HepG2 (cell line): ENCODE measurements around the gene HEXD. TPM values are rescaled to one million over a fixed set of nuclear protein-coding genes. Genes with fewer than 3 reads are reported as not detected.

ENCODE experiments used
- ATF4 ChIP-seq, 2 experiments: fragments of 450-650 bp in 1 of 2; sonication (generic) in 1 of 2; formaldehyde crosslinking; IDR thresholded peaks; 2 replicates each; pipeline versions ENCODE4 v1.5.0 to v1.8.0; 2020 to 2022; ENCODE audit warnings: mild to moderate bottlenecking in 1 of 2, missing genetic modification reagents in 1 of 2
- ATF7 ChIP-seq, 2 experiments: fragments of 450-650 bp in 1 of 2; sonication (generic) in 1 of 2; formaldehyde crosslinking in 1 of 2; IDR thresholded peaks; 2 replicates each; pipeline versions ENCODE4 v1.4.0 to v1.6.1; 2016 to 2020; ENCODE audit warnings: antibody characterized with exemption in 1 of 2, mild to moderate bottlenecking in 1 of 2, missing genetic modification reagents in 1 of 2
- BATF2 ChIP-seq: sonication (generic); formaldehyde crosslinking; IDR thresholded peaks from 2 replicates; pipeline ENCODE4 v1.8.0; 2022; ENCODE audit warnings: mild to moderate bottlenecking, missing genetic modification reagents, moderate library complexity
- E2F1 ChIP-seq: sonication (generic); formaldehyde crosslinking; IDR thresholded peaks from 2 replicates; pipeline ENCODE4 v1.5.0; 2020; ENCODE audit warnings: missing genetic modification reagents
- ESRRA ChIP-seq: sonication (generic); formaldehyde crosslinking; IDR thresholded peaks from 2 replicates; pipeline ENCODE4 v1.5.1; 2020; ENCODE audit warnings: mild to moderate bottlenecking, low read depth, missing genetic modification reagents
- HOXD1 ChIP-seq: sonication (generic); formaldehyde crosslinking; IDR thresholded peaks from 2 replicates; pipeline ENCODE4 v1.5.0; 2020; ENCODE audit warnings: missing genetic modification reagents
- KDM1A ChIP-seq: IDR thresholded peaks from 2 replicates; pipeline ENCODE4 v1.6.1; 2016; ENCODE audit warnings: missing compliant biosample characterization
- NFIB ChIP-seq: sonication (generic); formaldehyde crosslinking; IDR thresholded peaks from 2 replicates; pipeline ENCODE4 v1.9.0; 2021; ENCODE audit warnings: missing genetic modification reagents, mild to moderate bottlenecking, borderline replicate concordance
- NFRKB ChIP-seq: fragments of 450-650 bp; IDR thresholded peaks from 2 replicates; pipeline ENCODE4 v1.6.1; 2017
- NR2F2 ChIP-seq: IDR thresholded peaks from 2 replicates; pipeline ENCODE4 v1.6.1; 2012; ENCODE audit warnings: low read depth, inconsistent platforms, borderline replicate concordance
- PAWR ChIP-seq: sonication (generic); formaldehyde crosslinking; IDR thresholded peaks from 2 replicates; pipeline ENCODE4 v1.4.0; 2020; ENCODE audit warnings: missing genetic modification reagents, mild to moderate bottlenecking, borderline replicate concordance
- RBFOX2 ChIP-seq: fragments of 200-400 bp; formaldehyde crosslinking; IDR thresholded peaks from 2 replicates; pipeline ENCODE4 v1.6.1; 2017; ENCODE audit warnings: low read depth, mild to moderate bottlenecking, low read length
- SIN3A ChIP-seq: IDR thresholded peaks from 2 replicates; pipeline ENCODE4 v1.6.1; 2011; ENCODE audit warnings: low read depth, mild to moderate bottlenecking, control low read depth, low read length, borderline replicate concordance
- TARDBP ChIP-seq: sonication (generic); formaldehyde crosslinking; IDR thresholded peaks from 2 replicates; pipeline ENCODE4 v1.8.0; 2022; ENCODE audit warnings: mild to moderate bottlenecking, missing genetic modification reagents
- TBP ChIP-seq: sonication (generic); formaldehyde crosslinking; IDR thresholded peaks from 2 replicates; pipeline ENCODE4 v1.5.0; 2020; ENCODE audit warnings: missing genetic modification reagents
- ZKSCAN1 ChIP-seq: fragments of 150-350 bp; IDR thresholded peaks from 2 replicates; pipeline ENCODE4 v1.6.1; 2014; ENCODE audit warnings: low read length
- ZNF274 ChIP-seq: sonication (generic); formaldehyde crosslinking; IDR thresholded peaks from 2 replicates; pipeline ENCODE4 v1.5.1; 2020; ENCODE audit warnings: mild to moderate bottlenecking, missing genetic modification reagents
- ZNF329 ChIP-seq: sonication (generic); formaldehyde crosslinking; IDR thresholded peaks from 2 replicates; pipeline ENCODE4 v1.9.0; 2021; ENCODE audit warnings: low read depth, mild to moderate bottlenecking, missing genetic modification reagents
- ZNF512B ChIP-seq: sonication (generic); formaldehyde crosslinking; IDR thresholded peaks from 2 replicates; pipeline ENCODE4 v1.5.1; 2020; ENCODE audit warnings: missing genetic modification reagents, mild to moderate bottlenecking, borderline replicate concordance
- ZNF557 ChIP-seq: sonication (generic); formaldehyde crosslinking; IDR thresholded peaks from 2 replicates; pipeline ENCODE4 v1.4.0; 2020; ENCODE audit warnings: missing genetic modification reagents
- ZNF558 ChIP-seq: sonication (generic); formaldehyde crosslinking; IDR thresholded peaks from 2 replicates; pipeline ENCODE4 v1.9.0; 2022; ENCODE audit warnings: mild to moderate bottlenecking, missing genetic modification reagents, borderline replicate concordance
- ZNF710 ChIP-seq: sonication (generic); formaldehyde crosslinking; IDR thresholded peaks from 2 replicates; pipeline ENCODE4 v1.5.0; 2020; ENCODE audit warnings: mild to moderate bottlenecking, missing genetic modification reagents, borderline replicate concordance
- ZNF746 ChIP-seq: sonication (generic); formaldehyde crosslinking; IDR thresholded peaks from 2 replicates; pipeline ENCODE4 v1.8.0; 2022; ENCODE audit warnings: mild to moderate bottlenecking, missing genetic modification reagents
- polyA plus RNA-seq, 8 experiments: library from polyadenylated mRNA; depleted of rRNA in 3 of 8; stranded (reverse) in 7 of 8; unstranded in 1 of 8; fragments of >200 nt; fragmentation: Illumina TruSeq in 4 of 8; extraction: Trizol in 4 of 8; gene quantifications; 2 replicates each; pipeline versions ENCODE4 v1.2.1 to v1.2.3, GENCODE V29; 2011 to 2016; ENCODE audit warnings: low read depth in 4 of 8, missing spikeins in 1 of 8, mixed read lengths in 1 of 8; ENCODE audit not compliant: insufficient read depth in 1 of 8
- total RNA-seq, 5 experiments: library from RNA; depleted of rRNA; stranded (reverse); fragments of >200 nt; fragmentation: Illumina TruSeq; extraction: Trizol; gene quantifications; 2 replicates each; pipeline ENCODE4 v1.2.3, GENCODE V29; 2016; ENCODE audit warnings: low read depth in 1 of 5

Gene HEXD
- total and polyA plus RNA-seq, 2 of the 13 experiments (the other 11 are each of a cell fraction or from before 2014, with no cell fraction given) = 22.3 to 41.8 TPM

GRCh38 chr17:82461827-82462524 lies 43.8 kb downstream of the HEXD start (continued):
- TF ChIP-seq NFIB (CRISPR knock-in tag) = no peak
- no peak for TF ChIP-seq ZNF512B (CRISPR knock-in tag)
- no peak for TF ChIP-seq ZNF558 (CRISPR knock-in tag)
- no peak for TF ChIP-seq ATF7 (IDR thresholded peaks at IDR 0.05)
- no peak for TF ChIP-seq ATF7 (CRISPR knock-in tag; IDR thresholded peaks at IDR 0.05)
- TF ChIP-seq KDM1A (CRISPR knock-in tag) = peak; percentile 64; the same call in 1 of the 2 replicates
- TF ChIP-seq ZNF557 (CRISPR knock-in tag) = no peak
- no peak for TF ChIP-seq RBFOX2
- no peak for TF ChIP-seq TBP (CRISPR knock-in tag)
- no peak for TF ChIP-seq PAWR (CRISPR knock-in tag)
- no peak for TF ChIP-seq E2F1 (CRISPR knock-in tag)
- peak; percentile 80; the same call in 1 of the 2 replicates for TF ChIP-seq ZNF710 (CRISPR knock-in tag)
- TF ChIP-seq ZNF274 (CRISPR knock-in tag) = no peak; the same call in 1 of the 2 replicates
- no peak for TF ChIP-seq ZNF329 (CRISPR knock-in tag)
- peak; percentile 74 for TF ChIP-seq TARDBP
- no peak for TF ChIP-seq ZKSCAN1
- no peak for TF ChIP-seq SIN3A
- TF ChIP-seq NFRKB = no peak
- peak; percentile 47; the same call in 1 of the 2 replicates for TF ChIP-seq ESRRA (CRISPR knock-in tag)
- TF ChIP-seq NR2F2 = peak; percentile 30; the same call in 1 of the 2 replicates
- TF ChIP-seq ATF4 (CRISPR knock-in tag; IDR thresholded peaks at IDR 0.05) = no peak
- peak; percentile 90 for TF ChIP-seq ZNF746 (CRISPR knock-in tag)
- TF ChIP-seq BATF2 (CRISPR knock-in tag) = no peak
- TF ChIP-seq HOXD1 (CRISPR knock-in tag) = peak; percentile 74; the same call in 1 of the 2 replicates
